ENCODE measurements around the gene DBX1.

DNA sequence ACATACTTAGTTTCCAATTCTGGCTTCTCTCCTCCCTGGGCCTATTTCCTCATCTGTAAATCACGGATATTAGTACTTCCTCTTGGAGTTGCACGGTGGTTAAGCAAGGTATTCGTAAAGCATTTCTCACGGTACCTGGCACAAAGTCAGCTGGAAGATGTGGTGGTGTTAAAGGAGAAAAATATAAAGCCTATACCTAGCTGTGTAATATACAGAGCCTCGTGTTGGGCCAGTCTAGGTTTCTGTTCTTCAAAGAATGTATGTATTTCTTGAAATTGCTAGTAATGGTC, 47.2 kb downstream of the DBX1 start:
- TF ChIP-seq, protein P1, sequence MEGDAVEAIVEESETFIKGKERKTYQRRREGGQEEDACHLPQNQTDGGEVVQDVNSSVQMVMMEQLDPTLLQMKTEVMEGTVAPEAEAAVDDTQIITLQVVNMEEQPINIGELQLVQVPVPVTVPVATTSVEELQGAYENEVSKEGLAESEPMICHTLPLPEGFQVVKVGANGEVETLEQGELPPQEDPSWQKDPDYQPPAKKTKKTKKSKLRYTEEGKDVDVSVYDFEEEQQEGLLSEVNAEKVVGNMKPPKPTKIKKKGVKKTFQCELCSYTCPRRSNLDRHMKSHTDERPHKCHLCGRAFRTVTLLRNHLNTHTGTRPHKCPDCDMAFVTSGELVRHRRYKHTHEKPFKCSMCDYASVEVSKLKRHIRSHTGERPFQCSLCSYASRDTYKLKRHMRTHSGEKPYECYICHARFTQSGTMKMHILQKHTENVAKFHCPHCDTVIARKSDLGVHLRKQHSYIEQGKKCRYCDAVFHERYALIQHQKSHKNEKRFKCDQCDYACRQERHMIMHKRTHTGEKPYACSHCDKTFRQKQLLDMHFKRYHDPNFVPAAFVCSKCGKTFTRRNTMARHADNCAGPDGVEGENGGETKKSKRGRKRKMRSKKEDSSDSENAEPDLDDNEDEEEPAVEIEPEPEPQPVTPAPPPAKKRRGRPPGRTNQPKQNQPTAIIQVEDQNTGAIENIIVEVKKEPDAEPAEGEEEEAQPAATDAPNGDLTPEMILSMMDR (IDR thresholded peaks at IDR 0.05), result no peak
- no peak for TF ChIP-seq POLR2AphosphoS5 (IDR thresholded peaks at IDR 0.05)

Data from suprapubic skin (tissue), 3 donors.